Measurements from ENCODE around the gene ANKDD1A. TPM values are rescaled to one million over a fixed set of nuclear protein-coding genes. Genes with fewer than 3 reads are reported as not detected.

Gene ANKDD1A
- polyA plus RNA-seq, 4 donors = 0.81 to 3.9 (median 1.7) TPM; not detected in 1

GRCh38 chr15:64906402-64906801, 5.3 kb upstream of the ANKDD1A start:
- peaks cover 0 to 14% of the 10 kb centered on the region in 2 donors for H3K9me3 ChIP-seq (ENCODE audit: control insufficient read depth in 2 of 2, insufficient read depth in 1 of 2, low read depth in 1 of 2, low read length in 1 of 2)
- FAIRE-seq = no peak
- 87 to 94% (median 92%) methylated on average over 3 of the region's 3 CpGs for WGBS, 3 donors

GRCh38 chr15:64907991-64908390, 3.7 kb upstream of the ANKDD1A start:
- DNase-seq (no peak), FAIRE-seq (no peak)
- Histone ChIP-seq H3K27ac (ENCODE audit: low read depth in 1 of 3, low read length in 2 of 3) (no peak overlapping the region), H3K4me3 (ENCODE audit: low read depth in 1 of 3, low read length in 3 of 3) (no peak overlapping the region), H3K4me1 (ENCODE audit: control insufficient read depth in 3 of 3, insufficient read depth in 2 of 3, low read depth in 1 of 3, low read length in 2 of 3) (peaks cover 0 to 10% (median 2%) of the 10 kb centered on the region in 3 donors), H3K36me3 (ENCODE audit: control insufficient read depth in 3 of 3, insufficient read depth in 2 of 3, low read depth in 1 of 3, low read length in 3 of 3) (no peaks in the 10 kb centered on the region), H3K27me3 (ENCODE audit: control insufficient read depth in 3 of 3, insufficient read depth in 3 of 3, low read length in 3 of 3) (peaks cover 0 to 14% (median 0%) of the 10 kb centered on the region in 3 donors), H3K9me3 (ENCODE audit: control insufficient read depth in 2 of 2, insufficient read depth in 1 of 2, low read depth in 1 of 2, low read length in 1 of 2) (peaks cover 0 to 11% of the 10 kb centered on the region in 2 donors)
- WGBS, 3 donors = 24 to 63% (median 33%) methylated on average over 1 of the region's 1 CpG

More at GRCh38 chr15:64906402-64906801, 5.3 kb upstream of the ANKDD1A start:
- Histone ChIP-seq H3K4me1 (ENCODE audit: control insufficient read depth in 3 of 3, insufficient read depth in 2 of 3, low read depth in 1 of 3, low read length in 2 of 3) (peaks cover 0 to 9% (median 2%) of the 10 kb centered on the region in 3 donors), H3K27ac (ENCODE audit: low read depth in 1 of 3, low read length in 2 of 3) (no peak overlapping the region), H3K27me3 (ENCODE audit: control insufficient read depth in 3 of 3, insufficient read depth in 3 of 3, low read length in 3 of 3) (peaks cover 0 to 7% (median 0%) of the 10 kb centered on the region in 3 donors), H3K36me3 (ENCODE audit: control insufficient read depth in 3 of 3, insufficient read depth in 2 of 3, low read depth in 1 of 3, low read length in 3 of 3) (no peaks in the 10 kb centered on the region), H3K4me3 (ENCODE audit: low read depth in 1 of 3, low read length in 3 of 3) (no peak overlapping the region)
- DNase-seq = no peak

- H3K9me3 ChIP-seq (ENCODE audit: control insufficient read depth in 2 of 2, insufficient read depth in 1 of 2, low read depth in 1 of 2, low read length in 1 of 2) = peaks cover 0 to 11% of the 10 kb centered on the region in 2 donors
- no peak overlapping the region for H3K27ac ChIP-seq (ENCODE audit: low read depth in 1 of 3, low read length in 2 of 3)
- peaks cover 0 to 16% (median 0%) of the 10 kb centered on the region in 3 donors for H3K27me3 ChIP-seq (ENCODE audit: control insufficient read depth in 3 of 3, insufficient read depth in 3 of 3, low read length in 3 of 3)
- DNase-seq (no peak), FAIRE-seq (no peak)
- peaks cover 0 to 10% (median 2%) of the 10 kb centered on the region in 3 donors for H3K4me1 ChIP-seq (ENCODE audit: control insufficient read depth in 3 of 3, insufficient read depth in 2 of 3, low read depth in 1 of 3, low read length in 2 of 3)
- 91 to 97% (median 93%) methylated on average over 3 of the region's 3 CpGs for WGBS, 3 donors
- H3K4me3 ChIP-seq (ENCODE audit: low read depth in 1 of 3, low read length in 3 of 3) = no peak overlapping the region
- H3K36me3 ChIP-seq (ENCODE audit: control insufficient read depth in 3 of 3, insufficient read depth in 2 of 3, low read depth in 1 of 3, low read length in 3 of 3) = peaks cover 0 to under 1% (median 0%) of the 10 kb centered on the region in 3 donors
Observed at GRCh38 chr15:64909546-64909945, 2.2 kb upstream of the ANKDD1A start.

- 84 to 90% (median 87%) methylated on average over 15 of the region's 15 CpGs for WGBS, 3 donors
- peaks cover 0 to 4% (median 0%) of the 10 kb centered on the region in 3 donors for H3K4me1 ChIP-seq (ENCODE audit: control insufficient read depth in 3 of 3, insufficient read depth in 2 of 3, low read depth in 1 of 3, low read length in 2 of 3)
- H3K4me3 ChIP-seq (ENCODE audit: low read depth in 1 of 3, low read length in 3 of 3) = peak overlapping the region in 1 of 3 donors; percentile 61
- H3K36me3 ChIP-seq (ENCODE audit: control insufficient read depth in 3 of 3, insufficient read depth in 2 of 3, low read depth in 1 of 3, low read length in 3 of 3) = peaks cover 0 to 2% (median 0%) of the 10 kb centered on the region in 3 donors
- H3K27ac ChIP-seq (ENCODE audit: low read depth in 1 of 3, low read length in 2 of 3) = no peak overlapping the region
- DNase-seq (no peak), FAIRE-seq (no peak)
- peaks cover 0 to 17% (median 0%) of the 10 kb centered on the region in 3 donors for H3K27me3 ChIP-seq (ENCODE audit: control insufficient read depth in 3 of 3, insufficient read depth in 3 of 3, low read length in 3 of 3)
- no peaks in the 10 kb centered on the region for H3K9me3 ChIP-seq (ENCODE audit: control insufficient read depth in 2 of 2, insufficient read depth in 1 of 2, low read depth in 1 of 2, low read length in 1 of 2)
Observed at GRCh38 chr15:64912379-64913325, 950 bp downstream of the ANKDD1A start.

- H3K9me3 ChIP-seq (ENCODE audit: control insufficient read depth in 2 of 2, insufficient read depth in 1 of 2, low read depth in 1 of 2, low read length in 1 of 2) = no peaks in the 10 kb centered on the region
- no peak overlapping the region for H3K4me3 ChIP-seq (ENCODE audit: low read depth in 1 of 3, low read length in 3 of 3)
- FAIRE-seq (no peak), DNase-seq (no peak)
- H3K36me3 ChIP-seq (ENCODE audit: control insufficient read depth in 3 of 3, insufficient read depth in 2 of 3, low read depth in 1 of 3, low read length in 3 of 3) = peaks cover 0 to 2% (median 0%) of the 10 kb centered on the region in 3 donors
- H3K27ac ChIP-seq (ENCODE audit: low read depth in 1 of 3, low read length in 2 of 3) = no peak overlapping the region
- H3K4me1 ChIP-seq (ENCODE audit: control insufficient read depth in 3 of 3, insufficient read depth in 2 of 3, low read depth in 1 of 3, low read length in 2 of 3) = peaks cover 0 to 4% (median 0%) of the 10 kb centered on the region in 3 donors
- H3K27me3 ChIP-seq (ENCODE audit: control insufficient read depth in 3 of 3, insufficient read depth in 3 of 3, low read length in 3 of 3) = peaks cover 0 to 17% (median 0%) of the 10 kb centered on the region in 3 donors
- 59 to 65% (median 62%) methylated on average over 12 to 13 of the region's 13 CpGs for WGBS, 3 donors
Observed at GRCh38 chr15:64915518-64916227, 4.0 kb downstream of the ANKDD1A start.

- FAIRE-seq = no peak
- Histone ChIP-seq H3K36me3 (ENCODE audit: control insufficient read depth in 3 of 3, insufficient read depth in 2 of 3, low read depth in 1 of 3, low read length in 3 of 3) (peaks cover 0 to 2% (median 0%) of the 10 kb centered on the region in 3 donors), H3K27me3 (ENCODE audit: control insufficient read depth in 3 of 3, insufficient read depth in 3 of 3, low read length in 3 of 3) (peaks cover 0 to 10% (median 0%) of the 10 kb centered on the region in 3 donors), H3K27ac (ENCODE audit: low read depth in 1 of 3, low read length in 2 of 3) (no peak overlapping the region), H3K4me3 (ENCODE audit: low read depth in 1 of 3, low read length in 3 of 3) (no peak overlapping the region), H3K9me3 (ENCODE audit: control insufficient read depth in 2 of 2, insufficient read depth in 1 of 2, low read depth in 1 of 2, low read length in 1 of 2) (no peaks in the 10 kb centered on the region), H3K4me1 (ENCODE audit: control insufficient read depth in 3 of 3, insufficient read depth in 2 of 3, low read depth in 1 of 3, low read length in 2 of 3) (peaks cover 0 to 2% (median 0%) of the 10 kb centered on the region in 3 donors)
- no peak for DNase-seq
- WGBS, 3 donors = 92 to 94% (median 94%) methylated on average over 2 of the region's 2 CpGs
Observed at GRCh38 chr15:64916365-64916764, 4.7 kb downstream of the ANKDD1A start.

DNA sequence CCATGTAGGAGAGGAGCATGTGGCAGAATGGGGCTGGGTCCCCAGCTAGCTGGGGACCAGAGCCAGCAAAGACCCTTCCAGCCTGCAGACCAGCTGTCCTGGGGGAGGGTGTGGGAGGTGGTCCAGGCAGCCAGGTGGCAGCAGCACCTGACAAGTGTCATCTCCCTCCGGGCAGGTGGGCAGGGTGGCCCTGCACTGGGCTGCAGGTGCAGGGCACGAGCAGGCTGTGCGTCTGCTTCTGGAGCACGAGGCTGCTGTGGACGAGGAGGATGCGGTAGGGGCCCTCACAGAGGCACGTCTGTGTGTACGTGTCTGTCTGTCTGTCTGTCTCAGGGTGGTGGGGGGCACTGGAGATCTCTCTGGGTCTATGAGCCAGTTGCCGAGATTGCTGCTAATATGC, 5.5 kb downstream of the ANKDD1A start:
- no peak overlapping the region for H3K4me3 ChIP-seq (ENCODE audit: low read depth in 1 of 3, low read length in 3 of 3)
- H3K27ac ChIP-seq (ENCODE audit: low read depth in 1 of 3, low read length in 2 of 3) = no peak overlapping the region
- FAIRE-seq = no peak
- H3K4me1 ChIP-seq (ENCODE audit: control insufficient read depth in 3 of 3, insufficient read depth in 2 of 3, low read depth in 1 of 3, low read length in 2 of 3) = no peaks in the 10 kb centered on the region
- no peaks in the 10 kb centered on the region for H3K9me3 ChIP-seq (ENCODE audit: control insufficient read depth in 2 of 2, insufficient read depth in 1 of 2, low read depth in 1 of 2, low read length in 1 of 2)
- no peak for DNase-seq
- 86 to 94% (median 88%) methylated on average over 9 of the region's 9 CpGs for WGBS, 3 donors
- peaks cover 0 to 6% (median 0%) of the 10 kb centered on the region in 3 donors for H3K27me3 ChIP-seq (ENCODE audit: control insufficient read depth in 3 of 3, insufficient read depth in 3 of 3, low read length in 3 of 3)
- peaks cover 0 to 3% (median 0%) of the 10 kb centered on the region in 3 donors for H3K36me3 ChIP-seq (ENCODE audit: control insufficient read depth in 3 of 3, insufficient read depth in 2 of 3, low read depth in 1 of 3, low read length in 3 of 3)

DNA sequence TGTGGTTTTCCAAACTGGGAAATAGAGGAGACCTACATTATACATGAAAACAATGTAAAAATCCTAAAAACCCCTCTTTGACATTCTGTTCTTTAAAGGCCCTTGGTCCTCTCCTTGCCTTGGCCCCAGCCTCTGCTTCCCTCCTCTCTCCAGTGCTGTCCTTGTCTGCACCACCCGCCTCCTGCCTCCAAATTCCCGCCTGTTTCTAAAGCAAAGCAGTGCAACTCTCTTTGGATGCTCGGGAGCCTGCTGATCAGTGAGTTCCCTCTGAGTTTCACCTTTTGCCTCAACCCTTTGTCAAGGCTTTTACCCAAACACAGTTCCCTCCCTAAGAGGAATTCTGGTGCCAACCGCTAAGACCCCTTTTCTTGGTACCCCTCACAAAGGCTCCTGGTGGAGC, 8.0 kb downstream of the ANKDD1A start:
- DNase-seq = no peak
- Histone ChIP-seq H3K9me3 (ENCODE audit: control insufficient read depth in 2 of 2, insufficient read depth in 1 of 2, low read depth in 1 of 2, low read length in 1 of 2) (no peaks in the 10 kb centered on the region), H3K4me1 (ENCODE audit: control insufficient read depth in 3 of 3, insufficient read depth in 2 of 3, low read depth in 1 of 3, low read length in 2 of 3) (no peaks in the 10 kb centered on the region), H3K27me3 (ENCODE audit: control insufficient read depth in 3 of 3, insufficient read depth in 3 of 3, low read length in 3 of 3) (no peaks in the 10 kb centered on the region), H3K36me3 (ENCODE audit: control insufficient read depth in 3 of 3, insufficient read depth in 2 of 3, low read depth in 1 of 3, low read length in 3 of 3) (peaks cover 0 to 2% (median 0%) of the 10 kb centered on the region in 3 donors), H3K27ac (ENCODE audit: low read depth in 1 of 3, low read length in 2 of 3) (no peak overlapping the region), H3K4me3 (ENCODE audit: low read depth in 1 of 3, low read length in 3 of 3) (no peak overlapping the region)
- FAIRE-seq = no peak
- WGBS, 3 donors = 86 to 93% (median 91%) methylated on average over 4 of the region's 4 CpGs

Measured in small intestine (tissue), 7 donors.